Measurements from ENCODE around the gene FAR1. TPM values are rescaled to one million over a fixed set of nuclear protein-coding genes. Genes with fewer than 3 reads are reported as not detected.

FAR1 gene
- total RNA-seq, 1 donor from 2014 or later: 86.5 TPM

- DNase-seq: no peak
These were observed 112.7 kb downstream of the FAR1 start for GRCh38 chr11:13781153-13781552.

Small RNA genes lying within 50 kb of the gene (small RNA-seq; reads per million reads assigned to genes)
- gene AC013828.1 (ENCODE audit: low replicate concordance) (not detected), gene RF00019 (ENCODE audit: low replicate concordance) (not detected), gene RPL39P26 (ENCODE audit: low replicate concordance) (not detected)

Other genes starting within 250 kb of the FAR1 start
- 65.9 TPM for gene BTBD10, start 205.4 kb upstream of the FAR1 start, total RNA-seq
- gene PTH, start 172.7 kb upstream of the FAR1 start, total RNA-seq: not detected

Measured in tongue (tissue), 3 donors.